Measurements from ENCODE around the gene TERB2. TPM values are rescaled to one million over a fixed set of nuclear protein-coding genes. Genes with fewer than 3 reads are reported as not detected.
"Not testable (repeated sequence)": the region's sequence is repeated elsewhere in the genome, so short reads cannot be mapped to it uniquely, and the experiment has no call there.

Gene TERB2
- polyA plus RNA-seq, 12 donors, result not detected

DNA sequence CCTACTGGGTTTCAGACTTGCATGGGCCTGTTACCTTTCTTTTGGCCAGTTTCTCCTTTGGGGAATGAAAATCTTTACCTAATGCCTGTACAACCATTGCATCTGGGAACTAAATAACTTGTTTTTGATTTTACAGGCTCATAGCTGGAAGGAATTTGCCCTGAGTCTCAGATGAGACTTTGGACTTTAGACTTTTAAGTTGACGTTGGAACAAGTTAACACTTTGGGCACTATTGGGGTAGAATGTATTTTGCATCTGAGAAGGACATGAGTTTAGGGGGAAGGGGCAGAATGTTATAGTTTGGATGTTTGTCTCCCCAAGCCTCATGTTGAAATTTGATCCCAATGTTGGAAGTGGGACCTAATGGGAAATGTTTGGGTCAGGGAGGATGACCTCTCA is 44.7 kb downstream of the TERB2 start:
- DNase-seq, result not testable (repeated sequence)

DNA sequence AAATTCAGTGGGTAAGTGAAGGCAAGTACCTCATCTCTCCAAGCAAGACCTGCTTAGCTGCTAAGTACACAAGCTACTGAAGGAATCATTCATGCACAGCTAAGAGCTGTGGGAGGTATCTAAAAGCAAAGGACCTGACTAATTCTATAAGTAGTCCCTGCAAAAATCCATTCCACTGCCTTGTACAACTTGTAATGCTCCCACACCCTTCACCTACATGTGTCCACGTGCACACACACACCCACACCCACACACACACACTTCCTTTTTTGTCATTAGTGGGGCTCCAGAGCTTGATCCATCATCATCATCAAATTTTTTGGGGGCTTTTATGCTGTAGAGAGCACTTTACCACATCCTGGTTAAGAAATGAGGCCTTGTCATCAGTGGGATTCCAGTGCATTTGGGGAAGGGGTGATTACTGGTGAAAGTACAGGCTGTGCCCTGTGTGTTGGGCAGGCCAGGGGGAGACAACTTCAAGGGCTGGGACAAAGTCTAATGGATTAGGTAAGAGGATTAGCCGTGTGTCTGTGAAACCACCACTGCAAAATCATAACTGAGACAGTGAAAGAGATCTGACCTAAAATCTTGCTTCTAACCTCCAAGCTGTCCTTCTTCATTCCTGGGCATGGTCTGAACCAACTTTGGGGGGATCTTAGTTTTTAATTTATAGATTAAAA is 47.4 kb downstream of the TERB2 start:
- not testable (repeated sequence) for DNase-seq

DNA sequence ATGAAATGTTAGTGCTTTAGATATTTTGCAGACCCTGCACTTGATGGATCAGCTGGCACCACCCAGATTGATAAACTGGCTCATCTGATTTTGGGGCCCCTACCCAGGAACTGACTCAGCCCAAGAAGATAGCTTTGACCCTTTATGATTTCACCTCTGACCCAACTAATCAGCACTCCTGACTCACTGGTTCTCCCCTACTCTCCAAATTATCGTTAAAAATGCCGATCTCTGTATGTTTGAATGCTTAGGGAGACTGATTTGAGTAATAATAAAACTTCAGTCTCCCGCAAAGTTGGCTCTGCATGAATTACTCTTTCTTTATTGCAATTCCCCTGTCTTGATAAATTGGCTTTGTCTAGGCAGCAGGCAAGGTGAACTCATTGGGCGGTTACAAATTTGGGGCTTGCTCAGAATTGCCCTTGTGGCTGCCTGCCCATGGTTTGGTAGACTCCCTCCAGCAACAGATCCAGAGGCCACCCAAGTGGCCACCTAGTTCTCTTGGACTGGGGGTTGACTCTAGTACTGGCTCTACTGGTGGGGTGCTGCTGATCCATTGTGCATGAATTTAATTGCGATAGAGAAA is 48.2 kb downstream of the TERB2 start:
- DNase-seq, result not testable (repeated sequence)

DNA sequence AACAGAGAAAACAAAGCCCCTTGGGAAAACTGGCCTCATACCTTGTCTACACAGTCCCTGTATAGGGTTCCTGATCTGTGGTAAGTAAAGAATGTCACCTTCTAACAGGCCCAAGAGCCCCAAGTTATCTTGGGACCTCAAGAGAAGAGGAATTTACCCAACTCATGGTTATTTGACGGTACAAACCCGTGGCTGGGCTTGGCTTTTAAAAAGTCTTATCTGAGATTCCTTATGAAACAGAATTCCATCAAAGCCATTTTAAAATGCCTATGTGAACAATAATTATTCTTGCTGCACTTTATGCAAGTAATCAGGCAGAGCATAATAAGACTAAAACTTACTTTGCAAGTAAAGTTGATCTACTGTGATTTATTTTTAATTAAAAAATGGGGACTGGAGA is 52.6 kb downstream of the TERB2 start:
- DNase-seq, result no peak

DNA sequence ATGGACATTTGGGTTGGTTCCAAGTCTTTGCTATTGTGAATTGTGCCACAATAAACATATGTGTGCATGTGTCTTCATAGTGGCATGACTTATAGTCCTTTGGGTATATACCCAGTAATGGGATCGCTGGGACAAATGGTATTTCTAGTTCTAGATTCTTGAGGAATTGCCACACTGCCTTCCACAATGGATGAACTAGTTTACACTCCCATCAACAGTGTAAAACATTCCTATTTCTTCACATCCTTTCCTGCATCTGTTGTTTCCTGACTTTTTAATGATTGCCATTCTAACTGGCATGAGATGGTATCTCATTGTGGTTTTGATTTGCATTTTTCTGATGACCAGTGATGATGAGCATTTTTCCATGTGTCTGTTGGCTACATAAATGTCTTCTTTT is 58.6 kb downstream of the TERB2 start:
- not testable (repeated sequence) for DNase-seq

DNA sequence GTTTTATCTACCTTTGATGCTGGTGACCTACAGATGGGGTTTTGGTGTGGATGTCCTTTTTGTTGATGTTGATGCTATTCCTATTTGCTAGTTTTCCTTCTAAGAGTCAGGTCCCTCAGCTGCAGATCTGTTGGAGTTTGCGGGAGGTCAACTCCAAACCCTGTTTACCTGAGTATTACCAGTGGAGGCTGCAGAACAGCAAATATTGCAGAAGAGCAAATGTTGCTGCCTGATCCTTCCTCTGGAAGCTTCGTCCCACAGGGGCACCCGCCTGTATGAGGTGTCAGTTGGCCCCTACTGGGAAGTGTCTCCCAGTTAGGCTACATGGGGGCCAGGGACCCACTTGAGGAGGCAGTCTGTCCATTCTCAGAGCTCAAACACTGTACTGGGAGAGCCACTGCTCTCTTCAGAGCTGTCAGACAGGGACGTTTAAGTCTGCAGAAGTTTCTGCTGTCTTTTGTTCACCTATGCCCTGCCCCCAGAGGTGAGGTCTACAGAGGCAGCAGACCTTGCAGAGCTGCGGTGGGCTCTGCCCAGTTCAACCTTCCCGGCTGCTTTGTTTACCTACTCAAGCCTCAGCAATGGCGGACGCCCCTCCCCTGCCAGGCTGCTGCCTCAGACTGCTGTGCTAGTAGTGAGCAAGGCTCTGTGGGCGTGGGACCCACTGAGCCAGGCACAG is 63.9 kb downstream of the TERB2 start:
- not testable (repeated sequence) for DNase-seq

DNA sequence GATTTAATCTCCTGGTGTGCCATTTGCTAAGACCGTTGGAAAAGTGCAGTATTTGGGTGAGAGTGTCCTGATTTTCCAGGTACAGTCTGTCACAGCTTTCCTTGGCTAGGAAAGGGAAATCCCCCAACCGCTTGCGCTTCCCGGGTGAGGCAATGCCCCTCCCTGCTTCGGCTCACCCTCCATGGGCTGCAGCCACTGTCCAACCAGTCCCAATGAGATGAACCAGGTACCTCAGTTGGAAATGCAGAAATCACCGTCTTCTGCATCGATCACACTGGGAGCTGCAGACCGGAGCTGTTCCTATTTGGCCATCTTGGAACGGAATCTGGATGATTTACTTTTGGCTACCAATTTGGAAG is 64.4 kb downstream of the TERB2 start:
- DNase-seq, result not testable (repeated sequence)

DNA sequence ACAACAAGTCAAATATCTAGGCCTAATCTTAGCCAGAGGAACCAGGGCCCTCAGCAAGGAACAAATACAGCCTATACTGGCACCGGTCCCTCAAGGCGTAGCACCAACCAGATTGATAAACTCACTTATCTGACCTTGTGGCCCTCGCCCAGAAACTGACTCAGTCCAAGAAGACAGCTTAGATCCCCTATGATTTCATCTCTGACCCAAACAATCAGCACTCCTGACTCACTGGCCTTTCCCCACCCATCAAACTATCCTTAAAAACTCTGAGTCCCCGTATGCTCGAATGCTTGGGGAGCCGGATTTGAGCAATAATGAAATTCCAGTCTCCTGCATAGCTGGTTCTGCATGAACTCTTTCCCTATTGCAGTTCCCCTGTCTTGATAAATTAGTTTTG is 64.9 kb downstream of the TERB2 start:
- no peak for DNase-seq

DNA sequence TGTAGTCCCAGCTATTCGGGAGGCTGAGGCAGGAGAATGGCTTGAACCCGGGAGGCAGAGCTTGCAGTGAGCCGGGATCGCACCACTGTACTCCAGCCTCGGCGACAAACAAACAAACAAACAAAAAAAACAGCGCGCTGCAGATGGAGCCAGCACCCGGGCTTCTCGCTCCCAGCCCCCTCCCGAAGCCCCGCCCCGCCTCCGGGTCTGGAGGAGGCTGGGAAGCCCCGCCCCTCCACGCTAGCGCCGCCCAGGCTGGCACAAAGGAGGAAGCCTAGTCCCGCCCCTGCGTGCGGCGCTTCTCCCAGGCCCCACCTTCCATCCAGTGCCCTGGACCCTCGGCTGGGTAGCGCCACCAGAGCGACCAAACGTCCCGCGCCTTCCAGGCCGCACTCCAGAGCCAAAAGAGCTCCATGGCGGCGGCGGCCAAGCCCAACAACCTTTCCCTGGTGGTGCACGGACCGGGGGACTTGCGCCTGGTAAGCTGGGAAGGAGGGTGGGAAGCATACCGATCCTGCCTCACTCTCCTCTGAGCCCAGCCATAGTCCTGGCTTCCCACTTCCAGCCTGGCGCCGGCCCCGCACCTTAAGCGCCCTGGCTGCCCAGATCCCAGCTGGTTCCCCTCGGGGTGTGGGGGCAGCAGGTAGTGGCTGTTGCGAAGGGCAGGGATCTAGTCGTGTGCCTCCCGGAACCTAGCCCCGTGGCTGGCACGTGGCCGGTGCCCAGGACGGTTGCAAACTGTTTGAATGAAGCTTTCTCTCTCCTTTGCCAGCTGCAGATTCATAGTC is 66.6 kb downstream of the TERB2 start, which contains the start of gene SORD:
TSS of gene SORD (plus strand) at position 325 of the 788 bp plus-strand sequence. CDS start at position 414, 89 bp downstream.
- peak; percentile 89 for DNase-seq

DNA sequence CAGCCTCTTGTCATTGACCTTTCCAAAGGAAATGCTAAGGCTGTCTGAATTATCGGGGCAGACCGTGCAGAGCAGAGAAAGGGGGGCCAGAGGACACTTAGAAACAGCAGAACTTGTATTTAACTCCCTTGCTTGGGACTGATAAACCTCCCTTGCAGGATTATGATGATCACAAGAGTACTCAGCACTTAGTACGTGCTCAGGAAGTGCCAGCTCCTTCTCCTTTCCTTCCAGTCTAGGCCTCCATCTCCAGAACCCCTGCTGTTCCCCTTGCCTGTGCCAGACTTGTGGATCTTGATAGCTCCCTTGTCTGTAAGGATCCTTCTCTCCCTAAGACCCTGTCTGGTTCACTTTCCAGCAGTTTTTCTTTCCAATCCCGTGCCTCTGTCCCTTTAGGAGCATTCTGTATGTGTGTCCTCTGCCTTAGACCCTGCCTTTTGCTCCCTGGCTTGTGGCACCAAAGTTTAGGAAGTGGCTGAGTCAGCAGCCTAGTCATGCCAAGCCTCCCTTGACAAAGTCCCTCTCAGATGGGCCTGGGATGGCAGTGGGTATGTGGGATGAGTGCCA is 67.3 kb downstream of the TERB2 start:
- DNase-seq, result no peak

DNA sequence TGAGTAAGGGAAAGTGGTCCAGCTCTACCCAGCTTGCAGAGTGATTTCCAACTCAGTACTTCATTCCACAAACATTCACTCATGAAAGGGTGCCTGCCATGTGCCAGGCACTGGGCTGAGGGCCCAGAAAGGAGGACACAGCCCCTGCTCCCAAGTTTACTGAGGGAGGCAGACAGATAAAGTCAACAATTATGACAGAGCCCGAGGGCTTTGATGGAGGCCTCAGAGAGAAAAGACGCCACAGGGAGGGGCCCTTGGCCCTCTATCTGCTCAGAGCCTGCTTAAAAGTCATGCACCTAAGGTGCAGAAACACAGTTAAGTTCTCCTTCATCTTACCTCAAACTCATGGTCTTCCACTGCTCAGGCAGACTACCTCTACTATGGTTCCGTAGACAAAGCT is 68.2 kb downstream of the TERB2 start:
- DNase-seq, result not testable (repeated sequence)

DNA sequence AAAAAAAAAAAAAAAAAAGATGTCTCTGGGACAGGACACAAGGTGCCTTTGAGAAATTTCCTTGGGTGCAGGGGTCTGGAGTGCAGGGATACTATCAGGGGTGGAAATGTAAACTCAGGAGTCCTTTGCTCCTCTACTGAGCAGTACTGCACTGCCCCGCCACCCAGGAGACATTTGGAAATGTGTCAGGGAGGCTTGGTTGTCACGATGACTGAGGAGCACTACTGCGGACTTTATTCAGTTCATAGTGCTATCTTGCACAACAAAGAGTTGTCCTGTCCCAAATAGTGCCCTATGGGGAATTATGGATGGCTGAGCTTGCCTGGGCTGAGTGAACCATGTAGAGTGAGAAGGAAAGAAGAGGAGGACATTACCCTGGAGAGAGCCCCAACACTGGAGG is 69.1 kb downstream of the TERB2 start:
- not testable (repeated sequence) for DNase-seq

DNA sequence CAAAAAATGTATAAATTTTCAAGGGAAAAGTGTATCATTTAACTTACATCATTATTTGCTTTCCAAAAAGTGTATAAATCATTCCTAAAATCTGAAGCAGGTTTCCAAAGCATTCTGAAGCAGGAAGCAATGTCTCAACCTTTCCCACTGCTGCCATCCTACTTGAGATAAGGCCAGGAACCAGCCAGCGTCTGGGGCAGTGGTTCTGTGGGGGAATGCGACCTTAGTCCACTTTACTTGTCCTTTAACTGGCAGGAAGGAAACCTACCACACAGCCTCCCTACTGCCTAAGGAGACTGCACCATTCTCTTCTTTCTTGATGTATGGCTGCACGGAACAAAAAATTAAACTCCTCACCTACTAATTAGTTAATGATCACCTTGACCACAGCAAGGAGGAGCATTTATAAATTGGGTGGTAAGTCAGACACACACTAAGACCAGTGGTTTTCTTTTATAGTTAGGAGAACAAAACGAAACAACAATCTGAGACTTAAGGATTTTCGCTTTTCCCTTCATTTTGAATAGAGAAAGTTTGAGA is 70.2 kb downstream of the TERB2 start:
- DNase-seq, result no peak

DNA sequence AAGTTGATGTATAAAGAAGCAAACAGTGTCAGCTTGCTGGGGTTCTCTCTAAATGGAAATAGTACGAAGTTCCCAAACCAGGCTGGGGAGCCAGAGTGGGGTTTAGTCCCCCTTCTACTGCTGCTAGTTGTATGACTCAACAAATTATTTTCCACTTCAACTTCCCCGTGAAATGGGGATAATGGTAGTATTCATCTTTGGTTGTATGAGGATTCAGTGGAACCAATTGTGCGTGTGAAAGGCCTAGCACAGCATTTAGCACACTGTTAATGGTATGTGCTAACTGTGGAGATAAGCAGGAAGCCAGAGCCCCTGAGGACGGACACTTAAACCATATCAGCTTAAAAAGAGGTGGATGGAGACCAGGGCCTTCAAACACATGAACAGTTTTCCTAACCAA is 70.7 kb downstream of the TERB2 start:
- DNase-seq, result no peak

Other genes starting within 250 kb of the TERB2 start
- 1 to 10 TPM in 2 of 12 donors, under 1 TPM in 8, not detected in 2; 0.50 to 2.5 (median 0.75) TPM for gene PATL2, start 245.4 kb upstream of the TERB2 start, polyA plus RNA-seq (ENCODE audit: insufficient read length in 12 of 12)
- gene B2M, start 245.2 kb upstream of the TERB2 start, polyA plus RNA-seq (ENCODE audit: insufficient read length in 12 of 12), result 100 to 1,000 TPM in 11 of 12 donors, not detected in 1; 459 to 939 (median 599) TPM
- 10 to 100 TPM in 11 of 12 donors, not detected in 1; 15.5 to 29.4 (median 24.7) TPM for gene TRIM69, start 220.2 kb upstream of the TERB2 start, polyA plus RNA-seq (ENCODE audit: insufficient read length in 12 of 12)
- gene SORD, start 66.5 kb downstream of the TERB2 start, polyA plus RNA-seq (ENCODE audit: insufficient read length in 12 of 12), result 10 to 100 TPM in 2 of 12 donors, 1 to 10 TPM in 9, not detected in 1; 5.3 to 20.1 (median 6.5) TPM
- 1 to 10 TPM in 1 of 12 donors, under 1 TPM in 4, not detected in 7; 0.03 to 2.2 (median 0.50) TPM for gene DUOX2, start 157.5 kb downstream of the TERB2 start, polyA plus RNA-seq (ENCODE audit: insufficient read length in 12 of 12)
- gene DUOXA2, start 157.6 kb downstream of the TERB2 start, polyA plus RNA-seq (ENCODE audit: insufficient read length in 12 of 12), result 1 to 10 TPM in 1 of 12 donors, under 1 TPM in 1, not detected in 10; 0.16 to 1.2 TPM
- gene DUOXA1, start 173.2 kb downstream of the TERB2 start, polyA plus RNA-seq (ENCODE audit: insufficient read length in 12 of 12), result 10 to 100 TPM in 1 of 12 donors, 1 to 10 TPM in 2, under 1 TPM in 3, not detected in 6; 0.20 to 15.9 (median 1.7) TPM
- gene DUOX1, start 173.3 kb downstream of the TERB2 start, polyA plus RNA-seq (ENCODE audit: insufficient read length in 12 of 12), result 10 to 100 TPM in 1 of 12 donors, 1 to 10 TPM in 8, under 1 TPM in 1, not detected in 2; 0.99 to 23.4 (median 2.3) TPM
- gene SHF, start 231.3 kb downstream of the TERB2 start, polyA plus RNA-seq (ENCODE audit: insufficient read length in 12 of 12), result 10 to 100 TPM in 4 of 12 donors, 1 to 10 TPM in 7, not detected in 1; 5.4 to 12.6 (median 9.3) TPM